ENCODE measurements around the gene BEGAIN.

Gene BEGAIN

DNA sequence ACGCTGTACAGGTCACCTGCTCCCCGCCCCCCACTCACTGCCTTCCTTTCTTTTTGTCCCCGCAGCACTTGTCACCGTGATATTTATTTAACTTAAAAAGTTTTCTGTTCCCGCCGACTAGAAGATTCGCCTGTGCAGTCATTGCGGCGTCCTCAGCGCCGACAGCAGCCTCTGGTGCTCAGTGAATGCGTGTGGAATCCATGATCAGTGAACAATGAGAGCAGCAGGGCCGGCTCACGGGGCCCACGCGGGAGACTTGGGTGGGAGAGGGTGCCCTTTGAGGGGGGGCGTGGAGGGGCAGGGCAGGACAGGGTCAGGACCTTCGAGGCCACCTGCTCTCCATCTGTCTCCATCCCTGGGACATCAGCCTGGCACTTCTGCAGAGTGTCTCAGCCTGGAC, 24.5 kb downstream of the BEGAIN start:
- no peak overlapping the region for H3K27ac ChIP-seq (ENCODE audit: low read depth, low read length)
- peaks cover 52% of the 10 kb centered on the region for H3K27me3 ChIP-seq (ENCODE audit: control insufficient read depth, insufficient read depth, low read length)
- H3K9ac ChIP-seq (ENCODE audit: low read length): no peak overlapping the region
- no peaks in the 10 kb centered on the region for H3K36me3 ChIP-seq (ENCODE audit: control insufficient read depth, insufficient read depth, low read length)
- no peaks in the 10 kb centered on the region for H3K9me3 ChIP-seq (ENCODE audit: control insufficient read depth, insufficient read depth, low read depth, low read length)
- H3K4me3 ChIP-seq (ENCODE audit: low read depth, low read length): no peak overlapping the region
- H3K4me1 ChIP-seq (ENCODE audit: control insufficient read depth, insufficient read depth, low read length): 0 out of 2 replicates have a peak, but pooled peaks cover 4% of the 10 kb centered on the region

DNA sequence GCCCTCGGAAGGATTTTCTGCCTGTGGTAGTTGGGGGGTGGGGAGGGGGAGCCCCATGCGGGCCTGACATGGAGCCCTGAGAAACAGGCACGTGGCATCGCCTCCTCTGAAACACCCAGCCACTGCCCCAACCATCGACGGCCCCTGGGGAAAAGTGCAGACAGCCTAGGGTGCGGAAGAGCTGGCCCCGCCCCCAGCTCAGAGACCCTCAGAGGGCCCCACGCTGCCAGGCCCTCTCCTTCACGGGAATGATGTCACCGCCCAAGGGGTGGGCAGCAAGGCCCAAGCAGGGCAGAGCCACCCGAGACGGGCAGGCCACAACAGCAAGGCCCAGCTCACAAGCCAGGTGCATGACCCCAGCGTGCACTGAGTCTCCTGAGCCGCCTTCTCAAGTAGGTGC, 26.2 kb downstream of the BEGAIN start:
- Histone ChIP-seq H3K27me3 (ENCODE audit: control insufficient read depth, insufficient read depth, low read length) (peaks cover 36% of the 10 kb centered on the region), H3K9me3 (ENCODE audit: control insufficient read depth, insufficient read depth, low read depth, low read length) (no peaks in the 10 kb centered on the region), H3K9ac (ENCODE audit: low read length) (no peak overlapping the region), H3K27ac (ENCODE audit: low read depth, low read length) (no peak overlapping the region), H3K4me1 (ENCODE audit: control insufficient read depth, insufficient read depth, low read length) (peaks cover 8% of the 10 kb centered on the region), H3K36me3 (ENCODE audit: control insufficient read depth, insufficient read depth, low read length) (no peaks in the 10 kb centered on the region), H3K4me3 (ENCODE audit: low read depth, low read length) (no peak overlapping the region)

DNA sequence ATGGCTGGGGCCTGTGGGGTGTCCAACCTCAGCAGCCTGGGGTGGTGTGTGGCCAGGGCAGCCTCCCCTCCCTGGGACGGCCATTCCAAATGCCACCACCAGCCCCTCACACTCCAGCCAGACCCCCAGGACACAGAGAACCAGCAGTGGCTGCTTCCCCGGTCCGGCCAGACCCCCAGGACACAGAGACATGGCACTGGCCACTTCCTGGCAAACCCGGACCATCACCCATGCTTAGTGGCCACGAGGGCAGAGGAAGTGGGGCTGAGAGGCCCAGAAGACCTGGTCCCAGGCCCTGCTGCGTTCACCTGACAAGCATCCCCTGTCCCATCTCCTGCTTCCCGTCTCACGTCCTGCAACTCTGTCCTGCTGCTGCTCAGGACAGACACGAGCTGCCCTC, 26.7 kb downstream of the BEGAIN start:
- no peak overlapping the region for H3K4me3 ChIP-seq (ENCODE audit: low read depth, low read length)
- no peak overlapping the region for H3K27ac ChIP-seq (ENCODE audit: low read depth, low read length)
- H3K4me1 ChIP-seq (ENCODE audit: control insufficient read depth, insufficient read depth, low read length): peaks cover 13% of the 10 kb centered on the region
- H3K9me3 ChIP-seq (ENCODE audit: control insufficient read depth, insufficient read depth, low read depth, low read length): no peaks in the 10 kb centered on the region
- H3K36me3 ChIP-seq (ENCODE audit: control insufficient read depth, insufficient read depth, low read length): no peaks in the 10 kb centered on the region
- H3K27me3 ChIP-seq (ENCODE audit: control insufficient read depth, insufficient read depth, low read length): peaks cover 35% of the 10 kb centered on the region
- no peak overlapping the region for H3K9ac ChIP-seq (ENCODE audit: low read length)

DNA sequence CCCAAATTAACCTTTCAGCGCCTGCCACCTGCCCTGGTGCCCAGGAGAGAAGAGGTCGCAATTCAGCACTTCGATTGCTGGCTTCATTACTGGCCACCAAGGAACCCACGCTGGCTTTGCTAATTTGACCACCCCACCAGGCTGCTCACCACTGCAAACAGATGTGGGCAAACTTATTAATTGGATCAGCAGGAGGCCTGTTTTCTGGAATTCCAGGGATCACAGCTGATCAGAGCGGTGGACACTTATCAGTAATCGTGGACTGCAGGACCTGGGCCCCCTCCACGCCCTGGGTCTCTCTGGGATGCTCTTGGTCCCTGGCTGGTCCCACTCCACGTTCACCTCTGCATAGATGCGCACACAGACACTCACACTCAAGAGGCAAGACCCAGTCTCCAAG, 27.8 kb downstream of the BEGAIN start:
- no peak overlapping the region for H3K9ac ChIP-seq (ENCODE audit: low read length)
- H3K27ac ChIP-seq (ENCODE audit: low read depth, low read length): no peak overlapping the region
- no peak overlapping the region for H3K4me3 ChIP-seq (ENCODE audit: low read depth, low read length)
- peaks cover 21% of the 10 kb centered on the region for H3K4me1 ChIP-seq (ENCODE audit: control insufficient read depth, insufficient read depth, low read length)
- H3K36me3 ChIP-seq (ENCODE audit: control insufficient read depth, insufficient read depth, low read length): no peaks in the 10 kb centered on the region
- H3K9me3 ChIP-seq (ENCODE audit: control insufficient read depth, insufficient read depth, low read depth, low read length): no peaks in the 10 kb centered on the region
- H3K27me3 ChIP-seq (ENCODE audit: control insufficient read depth, insufficient read depth, low read length): peaks cover 25% of the 10 kb centered on the region; the same call in 1 of the 2 replicates

DNA sequence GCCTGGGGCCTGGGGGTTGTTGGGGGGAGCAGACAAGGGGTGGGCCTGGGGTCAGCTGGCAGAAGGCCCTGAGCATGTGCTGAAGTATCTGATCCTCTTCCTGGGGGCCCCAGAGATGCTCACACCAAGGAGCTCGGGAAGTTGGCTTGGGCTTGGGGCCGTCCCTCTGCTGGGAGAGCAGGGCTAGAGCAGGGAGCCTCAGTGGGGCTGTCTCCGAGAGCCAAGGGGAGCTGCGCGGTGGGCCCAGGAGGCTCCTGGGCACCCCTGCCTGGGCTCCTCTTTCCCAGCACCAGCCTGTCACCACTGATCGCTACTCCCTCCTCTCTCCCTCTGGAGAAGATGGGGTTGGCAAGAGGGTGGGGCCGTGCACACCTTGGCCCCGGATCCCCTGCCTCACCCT, 28.3 kb downstream of the BEGAIN start:
- no peaks in the 10 kb centered on the region for H3K36me3 ChIP-seq (ENCODE audit: control insufficient read depth, insufficient read depth, low read length)
- peaks cover 25% of the 10 kb centered on the region for H3K4me1 ChIP-seq (ENCODE audit: control insufficient read depth, insufficient read depth, low read length)
- H3K9me3 ChIP-seq (ENCODE audit: control insufficient read depth, insufficient read depth, low read depth, low read length): no peaks in the 10 kb centered on the region
- H3K4me3 ChIP-seq (ENCODE audit: low read depth, low read length): no peak overlapping the region
- peaks cover 21% of the 10 kb centered on the region; the same call in 1 of the 2 replicates for H3K27me3 ChIP-seq (ENCODE audit: control insufficient read depth, insufficient read depth, low read length)
- H3K9ac ChIP-seq (ENCODE audit: low read length): no peak overlapping the region
- no peak overlapping the region for H3K27ac ChIP-seq (ENCODE audit: low read depth, low read length)

DNA sequence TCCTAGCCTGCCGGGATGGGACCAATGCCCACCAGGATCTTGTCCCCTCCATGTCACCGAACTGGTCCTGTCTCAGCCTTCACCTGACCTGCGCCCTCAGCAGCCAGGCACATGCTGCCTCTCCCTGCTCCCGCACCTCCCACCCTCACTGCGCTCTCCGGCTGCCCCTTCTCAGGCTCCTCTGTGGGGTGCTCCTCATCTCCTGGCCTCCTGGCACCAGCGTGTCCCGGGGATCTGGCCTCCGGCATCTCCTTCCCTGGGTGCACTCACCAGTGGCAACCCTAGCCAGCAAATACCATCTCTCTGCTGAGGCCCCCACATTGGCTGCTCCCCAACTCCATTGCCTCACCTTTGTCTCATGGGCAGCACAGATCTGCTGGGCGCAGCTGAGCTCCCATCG, 29.0 kb downstream of the BEGAIN start:
- no peak overlapping the region for H3K9ac ChIP-seq (ENCODE audit: low read length)
- H3K9me3 ChIP-seq (ENCODE audit: control insufficient read depth, insufficient read depth, low read depth, low read length): no peaks in the 10 kb centered on the region
- H3K27ac ChIP-seq (ENCODE audit: low read depth, low read length): no peak overlapping the region
- peaks cover 19% of the 10 kb centered on the region; the same call in 1 of the 2 replicates for H3K27me3 ChIP-seq (ENCODE audit: control insufficient read depth, insufficient read depth, low read length)
- no peaks in the 10 kb centered on the region for H3K36me3 ChIP-seq (ENCODE audit: control insufficient read depth, insufficient read depth, low read length)
- H3K4me3 ChIP-seq (ENCODE audit: low read depth, low read length): no peak overlapping the region
- H3K4me1 ChIP-seq (ENCODE audit: control insufficient read depth, insufficient read depth, low read length): peaks cover 28% of the 10 kb centered on the region

DNA sequence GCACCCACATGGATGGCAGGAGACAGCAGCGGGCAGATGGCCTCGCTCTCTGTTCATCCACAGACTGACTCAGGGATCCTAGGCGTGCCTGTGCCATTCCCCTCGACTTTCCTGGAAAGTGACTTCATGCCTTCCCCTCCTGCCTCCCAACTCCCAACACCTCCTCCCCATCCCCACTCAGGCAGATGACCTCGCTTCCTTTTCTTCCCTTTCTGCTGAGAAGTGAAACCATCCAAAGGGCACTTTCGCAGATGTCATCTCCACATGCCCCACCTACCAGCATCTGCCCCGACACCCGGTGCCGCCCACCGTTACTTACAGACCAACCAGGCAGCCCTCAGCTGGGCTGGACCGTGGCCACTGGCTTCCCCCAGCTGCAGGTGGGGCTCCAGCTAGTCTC, 29.6 kb downstream of the BEGAIN start:
- Histone ChIP-seq H3K27ac (ENCODE audit: low read depth, low read length) (no peak overlapping the region), H3K4me1 (ENCODE audit: control insufficient read depth, insufficient read depth, low read length) (peaks cover 28% of the 10 kb centered on the region), H3K9ac (ENCODE audit: low read length) (no peak overlapping the region), H3K27me3 (ENCODE audit: control insufficient read depth, insufficient read depth, low read length) (peaks cover 15% of the 10 kb centered on the region; the same call in 1 of the 2 replicates), H3K36me3 (ENCODE audit: control insufficient read depth, insufficient read depth, low read length) (no peaks in the 10 kb centered on the region), H3K4me3 (ENCODE audit: low read depth, low read length) (no peak overlapping the region), H3K9me3 (ENCODE audit: control insufficient read depth, insufficient read depth, low read depth, low read length) (no peaks in the 10 kb centered on the region)

DNA sequence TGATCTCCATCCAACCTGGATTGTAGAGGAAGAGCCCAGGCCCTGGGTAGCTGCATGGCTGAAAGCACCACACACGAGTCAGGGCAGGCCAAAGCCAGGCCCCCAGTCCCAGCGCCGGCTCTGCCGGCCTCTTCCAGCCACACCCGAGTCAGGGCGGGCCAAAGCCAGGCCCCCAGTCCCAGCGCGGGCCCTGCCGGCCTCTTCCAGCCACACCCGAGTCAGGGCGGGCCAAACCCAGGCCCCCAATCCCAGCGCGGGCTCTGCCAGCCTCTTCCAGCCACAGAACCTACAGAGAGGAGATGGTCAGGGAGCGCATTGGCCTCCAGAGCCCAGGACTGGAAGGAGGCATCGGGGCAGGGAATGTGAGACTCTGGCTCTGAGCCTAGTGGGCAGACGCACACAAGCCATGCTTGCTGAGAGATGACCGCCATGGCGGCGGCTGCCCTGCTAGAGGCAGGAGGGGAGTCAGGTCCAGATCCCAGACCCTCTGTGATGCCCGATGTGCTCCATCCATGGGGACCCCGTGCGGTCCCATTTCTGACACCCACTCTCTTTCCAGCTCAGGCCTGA, 30.2 kb downstream of the BEGAIN start:
- peaks cover 28% of the 10 kb centered on the region for H3K4me1 ChIP-seq (ENCODE audit: control insufficient read depth, insufficient read depth, low read length)
- H3K36me3 ChIP-seq (ENCODE audit: control insufficient read depth, insufficient read depth, low read length): no peaks in the 10 kb centered on the region
- peaks cover 15% of the 10 kb centered on the region; the same call in 1 of the 2 replicates for H3K27me3 ChIP-seq (ENCODE audit: control insufficient read depth, insufficient read depth, low read length)
- H3K27ac ChIP-seq (ENCODE audit: low read depth, low read length): no peak overlapping the region
- no peak overlapping the region for H3K4me3 ChIP-seq (ENCODE audit: low read depth, low read length)
- H3K9me3 ChIP-seq (ENCODE audit: control insufficient read depth, insufficient read depth, low read depth, low read length): no peaks in the 10 kb centered on the region
- no peak overlapping the region for H3K9ac ChIP-seq (ENCODE audit: low read length)

DNA sequence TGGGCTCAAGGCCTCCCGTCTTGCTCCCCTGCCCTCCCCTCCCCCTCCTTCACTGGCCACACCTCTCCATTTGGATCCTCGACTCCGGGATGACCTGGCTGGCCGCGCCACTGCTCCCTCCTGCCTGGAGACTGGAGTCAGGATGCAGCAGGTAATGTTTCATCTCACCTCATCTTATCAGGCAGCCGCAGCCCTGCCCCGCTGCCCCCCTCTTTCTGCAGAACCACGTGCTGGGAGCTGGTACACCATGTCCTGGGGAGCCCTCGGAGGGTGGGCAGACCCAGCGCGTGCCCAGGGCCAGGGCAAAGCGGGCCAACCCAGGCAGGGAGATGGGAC, 31.1 kb downstream of the BEGAIN start:
- Histone ChIP-seq H3K4me1 (ENCODE audit: control insufficient read depth, insufficient read depth, low read length) (peaks cover 28% of the 10 kb centered on the region), H3K9me3 (ENCODE audit: control insufficient read depth, insufficient read depth, low read depth, low read length) (no peaks in the 10 kb centered on the region), H3K36me3 (ENCODE audit: control insufficient read depth, insufficient read depth, low read length) (no peaks in the 10 kb centered on the region), H3K27ac (ENCODE audit: low read depth, low read length) (no peak overlapping the region), H3K9ac (ENCODE audit: low read length) (no peak overlapping the region), H3K4me3 (ENCODE audit: low read depth, low read length) (no peak overlapping the region), H3K27me3 (ENCODE audit: control insufficient read depth, insufficient read depth, low read length) (peaks cover 15% of the 10 kb centered on the region; the same call in 1 of the 2 replicates)

DNA sequence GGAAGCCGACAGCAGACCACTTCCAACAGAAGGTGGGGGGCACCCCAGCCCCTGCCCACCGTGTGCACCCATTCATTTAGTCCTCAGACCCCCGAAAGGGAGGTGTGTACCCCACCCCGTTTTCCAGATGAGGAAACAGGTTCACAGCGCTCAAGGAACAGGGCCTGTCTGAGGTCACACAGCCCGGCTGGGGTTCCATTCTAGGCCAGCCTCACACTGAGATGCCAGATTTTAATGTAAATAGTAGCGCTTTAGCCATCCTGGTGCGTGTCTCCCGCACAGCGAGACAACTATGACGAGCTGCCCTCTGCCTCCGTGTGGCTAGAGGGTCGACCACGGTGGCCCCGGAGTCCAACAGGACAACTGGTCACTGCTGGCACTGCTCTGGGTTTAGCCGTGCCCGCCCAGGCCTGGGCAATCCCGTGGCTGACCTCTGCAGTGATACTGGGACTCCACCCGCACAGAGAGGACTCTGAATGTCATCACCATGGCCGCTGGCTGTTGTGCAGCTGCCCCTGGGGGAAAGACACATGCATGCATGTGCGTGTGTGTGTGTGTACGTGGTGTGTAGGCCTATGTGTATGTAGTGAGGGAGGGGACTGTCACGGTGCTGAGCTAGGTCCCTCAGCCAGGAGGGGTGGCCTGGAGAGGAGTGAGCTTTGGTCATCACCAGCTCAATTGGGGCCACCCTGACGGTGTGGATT, 31.6 kb downstream of the BEGAIN start:
- Histone ChIP-seq H3K9me3 (ENCODE audit: control insufficient read depth, insufficient read depth, low read depth, low read length) (no peaks in the 10 kb centered on the region), H3K9ac (ENCODE audit: low read length) (no peak overlapping the region), H3K4me3 (ENCODE audit: low read depth, low read length) (no peak overlapping the region; the same call in 1 of the 2 replicates), H3K27ac (ENCODE audit: low read depth, low read length) (no peak overlapping the region), H3K27me3 (ENCODE audit: control insufficient read depth, insufficient read depth, low read length) (peaks cover 15% of the 10 kb centered on the region; the same call in 1 of the 2 replicates), H3K4me1 (ENCODE audit: control insufficient read depth, insufficient read depth, low read length) (peaks cover 28% of the 10 kb centered on the region), H3K36me3 (ENCODE audit: control insufficient read depth, insufficient read depth, low read length) (no peaks in the 10 kb centered on the region)

DNA sequence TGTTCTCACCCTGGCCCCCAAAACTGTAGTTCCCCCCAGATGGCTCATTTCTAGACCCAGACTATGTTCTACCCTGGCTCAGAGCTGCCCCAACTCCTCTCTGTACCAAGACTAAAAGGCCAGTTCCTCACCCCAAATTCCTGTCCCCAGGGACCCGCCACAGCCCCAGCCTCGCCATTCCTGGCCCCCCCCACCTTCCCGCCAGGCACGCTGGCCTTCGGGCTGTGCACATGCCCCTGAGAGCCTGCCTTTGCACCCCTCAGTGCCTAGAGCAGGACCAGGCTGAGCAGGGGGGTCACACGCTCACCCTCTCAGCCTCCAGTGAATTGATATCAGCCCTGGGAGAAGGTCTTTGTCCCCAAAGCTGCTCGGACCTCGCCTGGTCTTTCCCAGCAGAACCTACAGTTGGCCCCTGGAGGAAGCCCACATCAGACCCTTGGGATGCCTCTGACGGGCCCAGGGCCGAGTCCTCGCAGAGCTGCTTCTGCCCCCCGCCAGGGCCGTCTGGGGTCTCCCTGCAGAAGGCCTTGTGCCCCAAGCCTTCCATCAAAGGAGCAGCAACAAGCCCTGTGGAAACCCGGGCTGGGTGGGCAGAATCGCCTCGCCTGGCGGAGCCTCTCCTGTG, 32.4 kb downstream of the BEGAIN start:
- Histone ChIP-seq H3K9me3 (ENCODE audit: control insufficient read depth, insufficient read depth, low read depth, low read length) (no peaks in the 10 kb centered on the region), H3K36me3 (ENCODE audit: control insufficient read depth, insufficient read depth, low read length) (no peaks in the 10 kb centered on the region), H3K27me3 (ENCODE audit: control insufficient read depth, insufficient read depth, low read length) (peaks cover 12% of the 10 kb centered on the region; the same call in 1 of the 2 replicates), H3K9ac (ENCODE audit: low read length) (no peak overlapping the region), H3K27ac (ENCODE audit: low read depth, low read length) (no peak overlapping the region), H3K4me1 (ENCODE audit: control insufficient read depth, insufficient read depth, low read length) (peaks cover 28% of the 10 kb centered on the region), H3K4me3 (ENCODE audit: low read depth, low read length) (no peak overlapping the region)

Data from HUES6 (cell line).